BJ (cell line): ENCODE measurements around the gene FGF5. TPM values are rescaled to one million over a fixed set of nuclear protein-coding genes. Genes with fewer than 3 reads are reported as not detected.

ENCODE experiments used
- CTCF ChIA-PET: fragments of 350-600 bp; formaldehyde crosslinking; extraction: SDS; loops from one replicate; lab custom pipeline; 2021; ENCODE audit warnings: antibody characterized with exemption, inconsistent platforms; lab: Yijun Ruan, JAX
- POLR2A ChIA-PET: fragments of 300-600 bp; sonication (Branson Sonifier 250); formaldehyde crosslinking; extraction: SDS; loops from one replicate; lab custom pipeline; 2021; ENCODE audit warnings: antibody characterized with exemption; lab: Charles Lee
- DNase-seq: peaks from one replicate; pipeline ENCODE4 v3.0.0-alpha.2; 2011; ENCODE audit warnings: low read depth
- H3K27me3 ChIP-seq: 2 replicates; pipeline ENCODE4 v1.6.0; 2011; ENCODE audit warnings: low read length; ENCODE audit not compliant: control insufficient read depth, insufficient read depth
- H3K36me3 ChIP-seq: 2 replicates; pipeline ENCODE4 v1.5.1; 2011; ENCODE audit warnings: low read length; ENCODE audit not compliant: control insufficient read depth, insufficient read depth
- H3K4me3 ChIP-seq: 2 replicates; pipeline ENCODE4 v1.5.1; 2011; ENCODE audit warnings: low read depth, mild to moderate bottlenecking, control low read depth, low read length
- CTCF ChIP-seq: IDR thresholded peaks from 2 replicates; pipeline ENCODE4 v1.5.1; 2011; ENCODE audit warnings: low read depth, mild to moderate bottlenecking, control low read depth, inconsistent platforms, low read length, moderate library complexity; ENCODE audit not compliant: insufficient read depth
- polyA plus RNA-seq: library from polyadenylated mRNA; depleted of rRNA; stranded (reverse); fragments of >200 nt; gene quantifications from 2 replicates; pipeline ENCODE4 v1.2.3, GENCODE V29; 2011

The FGF5 gene
- polyA plus RNA-seq, 1 experiment: 43.7 TPM

GRCh38 chr4:80257851-80258250, 8.6 kb upstream of the FGF5 start:
- no peaks in the 10 kb centered on the region for H3K27me3 ChIP-seq
- no peaks in the 10 kb centered on the region for H3K36me3 ChIP-seq
- ChIA-PET POLR2A (no interaction called here), CTCF (no interaction called here)
- no peak overlapping the region for H3K4me3 ChIP-seq
- no peak for TF ChIP-seq CTCF
- DNase-seq: no peak

DNA sequence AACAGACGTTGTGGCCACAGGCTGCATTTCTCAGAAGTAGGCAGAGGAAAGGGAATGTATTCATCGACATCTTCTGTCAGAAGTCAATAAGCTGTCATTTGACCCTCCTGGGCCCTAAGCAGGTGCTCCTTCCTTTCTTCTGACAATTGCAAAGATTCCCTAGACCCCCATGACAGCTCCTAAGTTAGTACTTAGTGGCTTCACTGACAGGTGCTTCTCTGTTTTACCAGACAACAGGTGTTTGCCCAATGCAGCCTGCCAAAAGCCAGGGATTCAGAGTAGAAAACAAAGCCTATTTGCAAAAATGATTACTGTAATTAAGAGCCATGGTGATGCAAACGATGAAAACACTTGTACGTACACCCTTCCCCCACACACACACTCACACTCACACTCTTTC, 7.5 kb upstream of the FGF5 start:
- DNase-seq: no peak
- Histone ChIP-seq H3K27me3 (no peaks in the 10 kb centered on the region), H3K36me3 (no peaks in the 10 kb centered on the region), H3K4me3 (no peak overlapping the region)
- no peak for TF ChIP-seq CTCF
- ChIA-PET CTCF (interaction anchor here (0.6 kb wide), 1 partner anchor 78 kb away, joined by 3 read pairs; no protein-coding TSS in a partner anchor), POLR2A (interaction anchor here (0.5 kb wide), 1 partner anchor 1483 kb away, joined by 3 read pairs; the partner anchor contains the start of gene BMP2K)

DNA sequence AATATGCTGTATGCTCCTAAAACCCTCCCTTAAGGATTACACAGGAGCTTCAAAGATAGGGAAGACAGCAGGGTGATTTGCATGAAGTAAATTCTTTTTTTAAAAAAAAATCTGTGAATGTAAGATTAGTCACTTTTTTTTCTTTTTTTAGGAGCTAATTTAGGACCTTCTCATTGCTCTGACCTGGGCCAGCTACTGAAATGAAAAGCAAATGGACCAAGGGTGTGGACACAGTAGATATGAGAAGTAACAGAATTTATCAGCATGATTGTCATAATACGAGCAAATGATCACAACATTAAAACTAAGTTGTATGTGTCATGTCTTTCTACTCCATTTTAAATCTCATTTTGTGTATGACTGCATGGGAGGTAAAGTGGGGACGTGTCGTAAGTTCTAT, 6.6 kb upstream of the FGF5 start:
- no peaks in the 10 kb centered on the region for H3K36me3 ChIP-seq
- CTCF ChIA-PET: interaction anchor here (0.6 to 1.0 kb wide), 3 partner anchors 57 to 281 kb away, joined by 3 read pairs; no protein-coding TSS in a partner anchor
- H3K4me3 ChIP-seq: no peak overlapping the region
- no peaks in the 10 kb centered on the region for H3K27me3 ChIP-seq
- no peak for DNase-seq
- POLR2A ChIA-PET: no interaction called here
- no peak for TF ChIP-seq CTCF

- TF ChIP-seq CTCF: no peak
- no peaks in the 10 kb centered on the region for H3K36me3 ChIP-seq
- no peak for DNase-seq
- H3K27me3 ChIP-seq: no peaks in the 10 kb centered on the region
- ChIA-PET POLR2A (no interaction called here), CTCF (no interaction called here)
- no peak overlapping the region for H3K4me3 ChIP-seq
Measured at GRCh38 chr4:80261989-80262600, 4.4 kb upstream of the FGF5 start.

- Histone ChIP-seq H3K36me3 (no peaks in the 10 kb centered on the region; the same call in 1 of the 2 replicates), H3K27me3 (no peaks in the 10 kb centered on the region), H3K4me3 (no peak overlapping the region)
- no peak for DNase-seq
- no peak for TF ChIP-seq CTCF
- CTCF ChIA-PET: interaction anchor here (1.5 to 3.6 kb wide), 4 partner anchors 28 to 51 kb away, joined by 3 to 17 read pairs (median 4); no protein-coding TSS in a partner anchor
- POLR2A ChIA-PET: no interaction called here
Measured at GRCh38 chr4:80263541-80264351, 2.7 kb upstream of the FGF5 start.
